NCI-H146 treated with DMSO at 0.1 percent for 48 hours (cell line): ENCODE results near the gene TP53.
A peak's percentile ranks its signal among the peaks of the same experiment; 100 is the strongest.
"Not testable (repeated sequence)": the region's sequence is repeated elsewhere in the genome, so short reads cannot be mapped to it uniquely, and the experiment has no call there.

ENCODE experiments used
- DNase-seq: peaks from one replicate; lab custom pipeline; 2025; ENCODE audit not compliant: unreplicated experiment; lab: John Stamatoyannopoulos, UW

TP53 gene

GRCh38 chr17:7676533-7676932 is 10.8 kb downstream of the TP53 start:
- no peak for DNase-seq

GRCh38 chr17:7674934-7675333 is 12.4 kb downstream of the TP53 start:
- DNase-seq: no peak

- no peak for DNase-seq
These were observed 14.1 kb downstream of the TP53 start for GRCh38 chr17:7673239-7673638.

- DNase-seq: no peak
These were observed 18.8 kb downstream of the TP53 start for GRCh38 chr17:7668482-7668881.

- no peak for DNase-seq
These were observed 19.5 kb downstream of the TP53 start for GRCh38 chr17:7667656-7668406.

- no peak for DNase-seq
These were observed 30.2 kb downstream of the TP53 start for GRCh38 chr17:7656958-7657609.

- DNase-seq: no peak
These were observed 31.8 kb downstream of the TP53 start for GRCh38 chr17:7655541-7655840.

- no peak for DNase-seq
These were observed 32.3 kb downstream of the TP53 start for GRCh38 chr17:7654832-7655540.

GRCh38 chr17:7652388-7653356 is 34.6 kb downstream of the TP53 start:
- DNase-seq: no peak

GRCh38 chr17:7651665-7652387 is 35.5 kb downstream of the TP53 start:
- no peak for DNase-seq

GRCh38 chr17:7651097-7651664 is 36.1 kb downstream of the TP53 start:
- no peak for DNase-seq

- peak; percentile 66 for DNase-seq
These were observed 36.7 kb downstream of the TP53 start, which contains the start of gene ATP1B2 for GRCh38 chr17:7650509-7651096. ATP1B2 (plus strand) TSS chr17:7650926; CDS start chr17:7651519, 593 bp downstream.

- DNase-seq: no peak
These were observed 40.3 kb downstream of the TP53 start for GRCh38 chr17:7647018-7647417.

GRCh38 chr17:7646457-7646856 is 40.8 kb downstream of the TP53 start:
- DNase-seq: no peak

- DNase-seq: no peak
These were observed 42.5 kb downstream of the TP53 start for GRCh38 chr17:7644775-7645174.

GRCh38 chr17:7641635-7642034 is 45.7 kb downstream of the TP53 start:
- not testable (repeated sequence) for DNase-seq

- DNase-seq: no peak
These were observed 46.5 kb downstream of the TP53 start for GRCh38 chr17:7640783-7641182.

GRCh38 chr17:7636163-7636562 is 51.1 kb downstream of the TP53 start:
- no peak for DNase-seq

GRCh38 chr17:7634384-7634783 is 52.9 kb downstream of the TP53 start:
- peak; percentile 37 for DNase-seq

GRCh38 chr17:7633093-7633492 is 54.2 kb downstream of the TP53 start:
- DNase-seq: no peak
